HG03095 (cell line): ENCODE results near the gene SLC36A1.
A peak's percentile ranks its signal among the peaks of the same experiment; 100 is the strongest.
"Not testable (repeated sequence)": the region's sequence is repeated elsewhere in the genome, so short reads cannot be mapped to it uniquely, and the experiment has no call there.

Source experiments
- ATAC-seq: cut with Tn5 transposase; IDR thresholded peaks from one replicate; pipeline ENCODE4 v1.9.1; 2021; ENCODE audit warnings: moderate library complexity; ENCODE audit not compliant: unreplicated experiment

The SLC36A1 gene

DNA sequence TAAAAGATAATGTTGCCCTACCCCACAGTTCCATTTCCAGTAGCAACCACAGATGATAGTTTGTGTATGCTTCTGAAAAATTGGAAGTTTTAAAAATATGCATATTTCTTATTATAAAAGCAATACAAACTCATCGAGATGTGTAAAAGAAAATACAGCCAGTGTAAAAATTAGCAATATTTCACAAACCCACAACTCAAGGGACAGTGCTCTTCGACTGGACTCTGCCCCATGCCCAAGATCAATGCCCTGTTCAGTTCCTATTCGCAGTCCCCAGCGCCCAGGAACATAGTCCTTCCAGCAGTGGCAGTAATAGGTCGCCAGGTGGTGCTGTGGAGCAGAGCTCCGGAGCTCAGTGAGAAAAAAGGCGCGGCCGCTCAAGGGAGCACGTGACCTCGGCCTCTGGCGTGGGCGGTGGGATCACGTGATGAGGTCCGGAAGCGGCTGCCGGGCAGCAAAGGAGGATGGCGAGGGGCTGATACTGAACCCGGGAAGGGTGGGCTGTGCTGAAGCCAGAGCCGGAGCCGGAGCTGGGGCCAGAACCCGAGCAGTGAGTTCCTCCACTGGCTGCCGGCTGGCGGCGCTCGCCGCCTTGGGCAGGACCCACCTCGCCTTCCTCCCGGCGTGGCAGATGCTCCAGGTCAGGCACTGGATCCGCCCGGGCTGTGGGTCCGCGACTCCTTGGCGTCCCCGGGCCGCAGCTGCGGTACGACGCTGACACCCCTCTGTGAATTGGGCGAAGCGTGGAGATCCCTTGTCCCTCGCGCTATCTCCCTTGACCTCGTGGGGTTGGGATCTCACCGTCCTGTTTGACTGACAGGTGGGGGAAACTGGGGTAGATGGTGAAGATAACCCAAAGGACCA lies at the start of gene SLC36A1:
Gene SLC36A1, plus strand, starts transcription at position 430 of the 864 bp plus-strand sequence. CDS start 11,190 bp downstream, outside the sequence.
- ATAC-seq: peak; percentile 77

DNA sequence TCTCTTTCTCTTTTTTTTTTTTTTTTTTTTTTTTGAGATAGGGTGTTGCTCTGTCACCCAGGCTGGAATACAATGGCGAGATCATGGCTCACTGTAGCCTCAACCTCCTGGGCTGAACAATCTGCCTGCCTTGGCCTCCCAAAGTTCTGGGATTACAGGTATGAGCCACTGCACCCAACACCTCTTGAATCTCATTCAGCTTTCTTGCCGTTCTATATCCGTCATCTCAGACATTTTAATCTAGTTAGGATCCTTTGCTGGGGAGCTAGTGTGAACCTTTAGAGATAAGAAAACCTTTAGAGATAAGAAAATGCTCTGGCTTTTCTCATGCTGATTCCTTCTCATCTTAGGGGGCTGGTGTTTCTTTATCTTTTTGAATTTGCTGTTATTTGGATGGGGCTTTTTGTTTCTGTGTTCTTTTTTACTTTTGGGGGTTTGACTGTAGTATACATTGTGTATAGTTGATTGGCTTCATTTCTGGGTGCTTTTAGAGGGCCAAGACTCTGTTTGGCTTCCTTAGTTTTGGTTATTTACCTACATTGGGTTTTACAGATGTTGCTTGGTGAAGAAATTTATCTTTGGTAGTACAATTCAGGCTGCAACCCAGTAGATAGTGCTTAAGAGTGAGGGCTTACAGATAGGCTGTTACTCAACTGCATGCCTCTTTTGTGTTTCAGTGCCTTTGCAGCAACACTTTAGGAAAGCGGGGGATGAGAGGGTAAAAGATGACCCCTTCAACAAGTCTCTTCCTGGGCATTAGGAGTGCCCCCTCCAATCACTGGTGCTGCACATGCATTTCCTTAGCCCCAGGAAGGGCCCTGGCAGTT lies 41.9 kb upstream of the SLC36A1 start:
- ATAC-seq: no peak

DNA sequence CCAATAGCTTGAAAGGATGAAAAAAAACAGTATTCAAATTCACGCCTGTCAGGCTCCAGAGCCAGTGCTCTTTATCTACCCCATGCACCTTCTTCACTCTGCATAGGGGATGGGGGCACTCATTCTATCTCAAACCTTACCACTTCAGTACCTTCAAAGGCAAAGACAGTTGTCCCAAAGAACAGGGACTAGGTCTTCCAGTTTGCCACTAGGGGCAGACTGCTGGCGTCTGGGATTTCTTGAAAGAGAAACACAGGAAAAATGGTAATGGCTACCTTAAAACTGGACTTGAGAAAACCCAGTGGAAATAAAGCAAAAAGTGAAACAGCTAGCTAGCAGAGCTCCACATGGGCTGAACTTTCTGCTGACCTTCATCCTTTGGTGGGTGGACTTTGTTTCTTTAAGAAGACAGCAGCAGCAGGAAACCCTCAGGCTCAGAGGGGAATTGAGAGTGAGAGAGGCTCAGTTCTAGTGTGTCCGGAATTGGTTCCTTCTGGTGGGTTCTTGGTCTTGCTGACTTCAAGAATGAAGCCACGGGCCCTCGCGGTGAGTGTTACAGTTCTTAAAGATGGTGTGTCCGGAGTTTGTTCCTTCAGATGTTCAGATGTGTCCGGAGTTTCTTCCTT lies 41.0 kb upstream of the SLC36A1 start:
- ATAC-seq: no peak

DNA sequence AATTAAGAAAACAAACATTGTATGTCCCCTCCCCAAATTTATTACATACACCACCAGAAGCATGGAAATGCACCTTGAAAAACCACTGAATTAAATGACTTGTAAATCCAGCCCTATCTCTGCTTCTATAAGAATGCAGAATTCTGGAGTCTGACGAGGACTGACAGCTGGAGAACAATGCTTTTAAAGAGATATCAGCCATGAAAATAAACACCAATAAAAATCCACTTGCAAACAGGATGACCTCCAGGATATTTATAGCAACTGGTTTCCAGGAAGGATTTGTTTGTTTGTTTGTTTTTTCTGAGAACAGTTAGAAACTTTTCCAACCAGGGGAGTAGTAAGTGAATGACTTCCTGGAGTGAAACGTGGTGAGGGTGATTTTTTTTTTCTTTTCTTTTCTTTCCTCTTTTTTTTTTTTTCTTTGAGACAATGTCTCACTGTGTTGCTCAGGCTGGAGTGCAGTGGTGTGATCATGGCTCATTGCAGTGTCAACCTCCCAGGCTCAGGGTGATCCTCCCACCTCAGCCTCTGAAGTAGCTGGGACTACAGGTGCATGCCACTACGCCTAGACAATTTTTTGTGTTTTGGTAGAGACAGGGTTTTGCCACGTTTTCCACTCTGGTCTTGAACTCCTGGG lies 38.7 kb upstream of the SLC36A1 start:
- ATAC-seq: no peak

DNA sequence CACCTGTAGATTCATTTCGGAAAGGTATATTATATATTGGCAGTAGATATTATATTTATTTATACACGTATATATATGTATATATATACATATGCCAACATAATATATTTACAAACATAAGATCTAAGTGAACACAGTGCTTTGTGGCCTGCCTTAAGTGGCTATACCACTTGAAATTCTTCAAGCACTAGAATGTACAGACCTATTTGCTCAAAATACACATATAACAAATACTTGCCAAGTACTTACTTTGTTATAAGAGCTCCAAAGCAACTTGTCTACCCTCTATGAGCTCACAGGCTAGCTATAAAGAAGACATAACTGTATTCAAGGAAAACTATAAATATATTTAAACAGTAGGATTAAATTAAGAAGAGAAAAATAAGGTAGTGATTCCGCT lies 33.6 kb upstream of the SLC36A1 start:
- no peak for ATAC-seq

DNA sequence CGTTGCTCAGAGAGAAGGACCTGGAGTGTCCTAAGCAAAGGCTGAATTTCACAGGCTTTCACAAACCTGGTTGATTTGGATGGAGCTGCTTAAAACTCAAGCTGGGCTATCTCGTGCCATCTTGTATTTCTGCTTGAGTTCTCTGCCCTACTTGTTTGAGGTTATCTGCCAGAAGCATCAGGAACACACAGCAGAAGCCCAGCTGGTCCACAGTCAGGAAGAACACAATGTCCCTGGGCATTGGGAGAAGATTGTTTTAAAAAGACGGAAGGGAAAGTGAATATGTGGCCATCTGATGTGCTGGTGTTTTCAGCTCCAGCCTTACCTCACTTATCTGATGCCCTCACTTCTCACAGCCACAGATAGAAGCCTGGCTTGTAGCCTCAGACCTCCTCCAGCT lies 32.9 kb upstream of the SLC36A1 start:
- ATAC-seq: no peak

DNA sequence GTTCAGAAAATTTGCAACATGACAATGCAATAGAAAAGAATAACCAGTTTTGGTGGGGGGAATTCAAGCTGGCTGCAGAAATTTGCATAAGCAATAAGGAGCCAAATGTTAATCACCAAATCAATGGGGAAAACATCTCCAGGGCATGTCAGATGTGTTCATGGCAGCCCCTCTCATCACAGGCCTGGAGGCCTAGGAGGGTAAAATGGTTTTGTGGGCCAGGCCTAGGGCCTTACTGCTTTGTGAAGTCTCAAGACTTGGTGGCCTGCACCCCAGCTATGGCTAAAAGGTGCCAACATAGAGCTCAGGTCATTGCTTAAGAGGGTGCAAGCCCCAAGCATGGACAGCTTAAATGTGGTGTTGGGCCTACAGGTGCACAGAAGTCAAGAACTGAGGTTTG lies 29.7 kb upstream of the SLC36A1 start:
- ATAC-seq: no peak

DNA sequence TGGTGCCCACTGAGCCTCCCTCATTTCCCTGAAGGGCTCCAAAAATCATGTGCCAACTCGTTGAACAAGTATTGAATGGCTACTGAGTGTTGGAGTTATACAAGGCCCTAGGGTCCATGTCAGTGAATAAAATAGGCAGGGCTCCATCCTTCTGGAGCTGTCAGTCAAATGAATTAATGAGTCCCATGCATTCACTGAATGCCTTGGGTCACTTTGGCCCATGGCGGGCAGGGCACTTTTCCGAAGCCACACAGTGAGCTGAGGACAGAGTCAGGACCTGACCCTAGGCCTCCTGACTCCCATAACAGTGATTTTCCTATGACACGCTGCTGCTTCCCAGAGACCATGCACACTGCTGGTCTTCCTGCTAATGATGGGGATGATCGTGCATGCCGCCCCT lies 27.3 kb upstream of the SLC36A1 start:
- ATAC-seq: no peak

DNA sequence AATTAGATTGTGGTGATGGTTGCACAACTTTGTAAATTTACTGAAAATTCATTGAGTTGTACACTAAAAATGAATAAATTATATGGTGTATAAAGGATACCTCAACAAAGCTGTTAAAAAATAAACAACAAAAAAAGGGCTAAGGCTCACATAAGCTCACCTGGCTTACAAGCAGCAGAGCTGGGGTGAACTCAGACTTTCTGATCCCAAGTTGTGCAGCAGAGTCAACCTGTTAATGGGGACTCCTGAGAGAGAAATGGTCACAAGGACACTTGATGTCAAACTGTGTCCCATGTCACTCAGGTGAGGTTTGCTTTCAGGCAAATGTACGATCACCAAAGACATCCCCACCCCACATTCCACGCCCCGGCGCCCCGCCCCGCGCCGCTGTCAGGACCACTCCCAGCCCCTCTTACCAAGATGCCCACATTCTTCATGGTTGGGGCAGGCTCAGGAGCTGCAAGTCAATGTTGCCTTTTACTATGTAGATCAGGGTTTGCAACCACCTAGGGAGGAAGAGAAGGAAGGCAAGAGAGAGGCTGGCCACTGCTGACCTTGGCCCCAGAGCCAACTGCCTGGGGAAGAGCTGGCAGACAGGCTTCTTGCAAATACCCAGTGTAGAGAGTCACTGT lies 22.4 kb upstream of the SLC36A1 start:
- no peak for ATAC-seq

DNA sequence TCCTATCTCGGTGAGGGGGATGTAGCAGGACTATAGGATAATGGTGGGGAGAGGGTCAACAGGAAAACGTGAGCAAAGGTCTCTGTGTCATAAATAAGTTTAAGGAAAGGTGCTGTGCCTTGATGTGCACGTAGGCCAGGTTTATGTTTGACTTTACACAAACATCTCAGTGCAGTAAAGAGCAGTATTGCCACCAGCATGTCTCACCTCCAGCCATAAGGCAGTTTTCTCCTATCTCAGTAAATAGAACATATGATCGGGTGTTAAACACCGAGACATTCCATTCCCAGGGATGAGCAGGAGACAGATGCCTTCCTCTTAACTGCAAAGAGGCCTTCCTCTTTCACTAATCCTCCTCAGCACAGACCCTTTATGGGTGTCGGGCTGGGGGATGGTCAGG lies 21.1 kb upstream of the SLC36A1 start:
- not testable (repeated sequence) for ATAC-seq

DNA sequence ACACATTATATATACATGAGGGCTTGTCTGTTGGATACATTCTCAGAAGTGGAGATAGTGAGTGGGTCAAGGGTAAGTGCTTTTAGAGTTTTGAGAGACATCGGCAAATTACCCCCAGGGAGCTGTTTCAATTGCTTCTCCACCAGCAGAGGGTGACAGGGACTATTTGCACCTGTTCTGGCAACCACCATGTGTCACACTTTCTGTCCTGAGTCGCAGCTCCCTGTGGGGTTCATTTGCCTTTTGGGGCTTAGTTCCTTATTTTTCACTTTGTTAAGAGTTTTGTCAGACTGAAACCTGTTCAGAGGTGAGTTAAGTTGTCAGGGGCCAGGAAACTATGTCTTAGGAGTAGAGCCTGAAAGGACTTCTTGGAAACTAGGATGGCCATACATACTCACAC lies 20.1 kb upstream of the SLC36A1 start:
- ATAC-seq: peak; percentile 99

DNA sequence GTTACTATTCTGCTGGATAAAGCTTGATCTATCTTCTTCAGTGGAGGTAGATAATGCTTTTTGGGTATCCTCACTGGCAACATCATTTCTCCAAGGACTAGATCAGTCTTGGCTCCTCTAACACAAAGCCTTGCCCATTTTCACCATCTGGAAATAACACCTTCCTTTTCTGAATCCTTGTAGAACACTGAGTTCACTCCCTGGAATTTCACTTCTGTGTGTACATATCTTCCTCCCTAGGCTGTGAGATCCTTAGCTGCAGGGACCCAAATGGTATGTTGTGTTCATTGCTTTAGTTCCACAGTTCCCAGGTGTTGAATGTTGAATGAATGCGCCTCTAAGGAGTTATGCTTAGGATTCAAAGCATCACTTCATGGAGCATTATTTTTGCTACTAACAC lies 16.7 kb upstream of the SLC36A1 start:
- no peak for ATAC-seq

DNA sequence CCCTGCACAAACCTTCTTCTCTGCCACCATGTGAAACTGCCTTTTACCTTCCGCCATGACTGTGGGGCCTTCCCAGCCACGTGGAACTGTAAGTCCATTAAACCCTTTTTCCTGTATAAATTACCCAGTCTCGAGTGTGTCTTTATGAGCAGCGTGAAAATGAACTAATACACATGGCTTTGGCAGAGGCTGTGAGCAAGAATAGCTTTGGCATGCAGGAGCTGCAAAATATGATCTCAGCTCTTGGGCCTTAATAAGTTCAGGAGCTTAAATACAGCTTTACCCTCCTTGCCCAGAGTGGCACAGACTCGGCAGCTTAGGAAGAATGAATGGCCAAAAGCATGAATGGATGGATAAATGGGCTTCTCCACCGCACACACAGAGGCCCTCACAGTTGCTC lies 15.7 kb upstream of the SLC36A1 start:
- no peak for ATAC-seq

DNA sequence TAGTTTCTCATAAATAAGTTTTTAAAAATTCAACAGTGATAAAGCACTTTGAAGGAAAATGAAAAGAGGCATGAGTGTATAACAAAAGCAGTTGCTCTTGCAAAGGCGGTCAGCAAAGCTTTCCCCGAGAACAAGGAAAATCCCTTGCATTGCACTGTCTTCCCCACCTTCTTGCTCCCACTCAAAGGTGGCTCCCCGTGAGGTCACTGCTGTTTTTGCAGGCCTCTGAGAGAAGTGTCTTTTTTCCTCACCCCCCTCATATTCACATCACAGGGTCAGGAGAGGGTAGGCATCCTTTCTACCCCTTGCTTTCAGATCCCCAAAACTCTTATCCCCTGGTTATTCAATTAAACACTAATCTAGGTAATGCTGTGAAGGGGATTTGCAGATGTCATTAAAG lies 15.2 kb upstream of the SLC36A1 start:
- no peak for ATAC-seq

DNA sequence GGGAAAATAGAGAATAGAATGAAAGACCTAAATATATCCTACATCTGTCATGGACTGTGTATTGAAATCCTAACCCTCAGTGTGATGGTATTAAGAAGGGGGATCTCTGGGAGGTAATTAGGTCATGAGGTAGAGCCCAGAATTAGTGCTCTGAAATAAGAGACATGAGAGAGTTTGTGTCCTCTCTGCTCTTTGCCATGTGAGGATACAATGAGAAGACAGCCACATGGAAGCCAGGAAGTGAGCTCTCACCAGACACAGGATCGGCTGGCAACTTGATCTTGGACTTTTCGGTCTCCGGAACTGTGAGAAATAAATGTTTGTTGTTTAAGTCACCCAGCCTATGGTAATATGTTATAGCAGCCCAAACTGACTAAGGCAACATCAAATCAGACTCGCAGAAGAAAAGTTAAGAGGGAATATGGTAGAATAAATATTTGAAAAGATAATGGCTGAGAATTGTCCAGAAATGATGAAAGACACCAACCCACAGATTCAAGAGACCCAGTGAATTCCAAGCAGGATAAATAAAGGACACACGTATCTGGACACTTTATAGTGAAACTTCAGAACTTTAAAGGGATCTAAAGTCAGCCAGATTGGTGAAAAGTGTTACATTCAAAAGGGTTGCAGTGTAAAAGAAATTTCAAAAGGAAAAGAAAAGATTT lies 12.7 kb upstream of the SLC36A1 start:
- ATAC-seq: no peak

DNA sequence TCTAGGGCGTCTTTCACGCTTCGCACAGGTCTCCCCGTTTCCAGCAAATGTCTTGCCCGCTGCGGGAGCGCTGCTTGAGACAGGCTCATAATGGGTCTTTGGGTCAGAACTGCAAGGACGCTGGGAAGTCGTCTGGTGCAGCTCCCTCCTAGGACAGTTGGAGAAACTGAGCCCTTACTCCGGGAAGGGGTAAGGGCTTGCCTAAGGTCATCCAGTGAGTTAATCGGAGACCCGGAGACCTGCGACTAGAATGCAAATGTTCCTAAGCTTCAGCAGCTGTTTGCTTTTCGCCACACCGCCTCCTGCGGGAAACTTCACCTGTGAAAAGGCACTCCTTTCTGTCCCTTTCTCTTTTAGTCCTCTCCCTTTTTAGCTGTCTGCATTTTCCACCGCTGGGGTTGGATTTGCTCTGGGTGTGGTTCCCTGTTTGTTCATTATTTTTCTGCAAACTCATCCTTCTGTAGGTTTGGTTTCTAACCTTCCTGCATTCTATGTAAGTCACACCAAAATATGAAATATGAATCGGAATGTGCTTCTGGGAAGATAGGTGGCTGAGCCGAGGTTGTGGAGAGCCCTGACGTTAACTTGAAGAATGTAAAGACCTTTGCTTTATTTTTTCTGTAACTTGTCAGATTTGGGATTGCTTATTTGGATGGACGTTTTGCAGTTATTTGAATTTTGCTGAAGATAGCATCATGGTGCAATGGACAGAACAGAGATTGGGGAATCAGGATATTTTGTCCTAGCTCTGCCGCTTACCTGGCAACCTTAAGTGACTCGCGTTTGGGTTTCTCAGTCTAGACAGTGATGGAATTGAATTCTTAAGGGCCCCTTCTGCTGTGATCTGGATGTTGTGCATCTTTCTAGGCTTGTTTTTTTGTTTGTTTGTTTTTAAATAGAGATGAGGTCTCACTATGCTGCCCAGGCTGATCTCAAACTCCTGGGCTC lies 909 bp downstream of the SLC36A1 start:
- ATAC-seq: no peak

DNA sequence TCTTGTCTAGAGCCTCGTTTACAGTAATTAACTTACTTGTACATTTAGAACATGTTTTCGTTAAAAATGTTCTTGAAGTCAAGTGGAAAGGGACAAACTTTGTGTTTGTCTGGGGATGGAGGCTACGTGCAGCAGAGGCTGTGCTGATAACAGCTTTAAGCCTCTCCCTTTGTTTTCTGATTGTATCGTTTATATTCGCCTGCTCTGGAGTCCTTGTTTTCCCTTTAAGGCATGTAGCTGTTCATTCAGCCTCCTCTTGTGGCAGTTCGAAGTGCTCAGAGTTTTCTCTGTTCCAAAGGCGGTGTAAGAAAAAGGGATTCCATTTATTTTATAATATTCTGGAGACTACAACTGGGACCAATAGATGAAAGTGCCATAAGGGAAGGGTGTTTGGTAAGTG lies 1.9 kb downstream of the SLC36A1 start:
- no peak for ATAC-seq

DNA sequence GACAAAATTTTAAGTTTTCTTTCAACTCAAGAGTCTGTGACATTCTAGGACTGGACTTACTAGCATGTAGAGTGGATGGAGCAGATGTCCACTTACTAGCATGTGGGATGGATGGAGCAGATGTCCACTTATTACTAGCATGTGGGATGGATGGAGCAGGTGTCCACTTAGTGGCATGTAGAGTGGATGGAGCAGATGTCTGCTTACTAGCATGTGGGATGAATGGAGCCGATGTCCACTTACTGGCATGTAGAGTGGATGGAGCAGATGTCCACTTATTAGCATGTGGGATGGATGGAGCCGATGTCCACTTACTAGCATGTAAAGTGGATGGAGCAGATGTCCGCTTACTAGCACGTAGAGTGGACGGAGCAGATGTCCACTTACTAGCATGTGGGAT lies 2.4 kb downstream of the SLC36A1 start:
- no peak for ATAC-seq

DNA sequence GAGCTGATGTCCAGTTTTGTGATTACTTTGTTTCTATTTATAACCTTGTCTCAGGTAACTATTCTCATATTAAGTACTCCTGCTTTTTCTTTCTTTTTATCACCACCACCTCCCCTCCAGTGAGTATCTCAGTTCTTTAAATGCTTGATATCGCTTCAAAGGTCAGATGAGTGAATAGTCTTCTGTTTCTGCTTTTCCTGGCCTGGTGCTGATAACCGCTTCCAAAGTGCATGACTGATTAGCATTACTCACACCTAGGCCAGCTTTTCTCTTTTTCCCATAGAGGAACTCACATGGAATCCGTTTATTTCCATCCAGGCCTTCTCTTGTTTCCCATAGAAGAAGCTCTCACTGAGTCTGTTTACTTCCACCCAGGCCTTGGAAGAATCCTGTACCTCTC lies 3.2 kb downstream of the SLC36A1 start:
- no peak for ATAC-seq
